ENCODE data around the gene ABCB11.
"Not testable (repeated sequence)": the region's sequence is repeated elsewhere in the genome, so short reads cannot be mapped to it uniquely, and the experiment has no call there.

Gene ABCB11

DNA sequence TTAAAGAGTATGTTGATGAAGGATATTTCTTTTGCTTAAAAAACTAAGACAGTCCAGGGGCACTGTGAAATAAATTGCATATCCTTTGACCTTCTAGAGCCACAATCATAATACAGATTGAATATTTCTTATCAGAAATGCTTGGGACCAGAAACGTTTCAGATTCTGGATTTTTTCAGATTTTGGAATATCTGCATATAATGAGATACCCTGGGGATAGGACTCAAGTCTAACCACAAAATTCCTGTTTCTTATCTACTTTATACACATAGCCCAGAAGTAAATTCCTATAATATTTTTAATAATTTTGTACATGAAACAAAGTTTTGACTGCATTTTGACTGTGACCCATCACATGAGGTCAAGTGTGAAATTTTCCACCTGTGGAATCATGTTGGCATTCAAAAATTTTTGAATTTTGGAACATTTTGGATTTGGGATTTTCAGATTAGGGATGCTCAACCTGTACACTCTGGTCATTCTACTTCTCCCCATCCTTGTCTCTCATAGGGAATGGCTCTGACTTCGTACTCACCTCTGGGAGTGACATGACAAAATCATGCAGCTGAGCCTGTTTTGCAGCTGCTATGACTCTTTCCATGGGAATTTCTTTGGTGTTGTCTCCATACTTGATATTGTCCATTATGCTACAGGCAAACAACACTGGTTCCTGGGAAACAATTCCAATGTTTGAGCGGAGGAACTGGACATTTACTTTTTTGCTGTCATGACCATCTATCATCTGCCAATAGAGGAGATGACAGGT lies 104.3 kb downstream of the ABCB11 start:
- DNase-seq: no peak

DNA sequence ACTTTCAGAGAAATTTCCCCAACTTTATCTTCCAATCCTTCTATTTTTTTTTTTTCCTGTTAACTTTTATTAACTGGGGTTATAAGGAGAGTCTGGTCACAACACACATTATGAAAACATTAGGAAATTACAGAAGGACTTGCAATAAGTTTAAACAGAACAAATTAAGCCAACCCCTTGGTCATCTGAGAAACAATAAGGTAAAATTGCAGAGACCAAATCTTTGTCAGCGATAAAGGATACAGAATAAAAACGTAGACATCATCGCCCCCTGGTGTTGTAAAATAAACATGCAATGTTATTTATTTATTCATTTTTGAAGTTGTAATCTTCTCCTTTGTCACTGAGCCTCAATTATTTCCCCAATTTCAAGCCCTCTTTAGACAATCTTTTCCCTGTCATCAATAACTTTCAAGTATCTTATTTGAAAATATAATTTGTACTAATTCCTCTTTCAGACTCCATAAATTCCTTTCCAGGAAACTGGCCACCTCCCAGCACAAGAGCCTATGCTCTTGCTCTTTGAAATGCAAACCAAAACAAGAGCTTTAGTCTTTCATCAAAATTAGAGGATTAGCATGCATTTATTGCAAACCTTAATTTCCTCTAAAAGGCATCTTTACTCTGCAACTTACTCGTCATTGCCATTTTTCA lies 110.5 kb downstream of the ABCB11 start:
- no peak for DNase-seq

DNA sequence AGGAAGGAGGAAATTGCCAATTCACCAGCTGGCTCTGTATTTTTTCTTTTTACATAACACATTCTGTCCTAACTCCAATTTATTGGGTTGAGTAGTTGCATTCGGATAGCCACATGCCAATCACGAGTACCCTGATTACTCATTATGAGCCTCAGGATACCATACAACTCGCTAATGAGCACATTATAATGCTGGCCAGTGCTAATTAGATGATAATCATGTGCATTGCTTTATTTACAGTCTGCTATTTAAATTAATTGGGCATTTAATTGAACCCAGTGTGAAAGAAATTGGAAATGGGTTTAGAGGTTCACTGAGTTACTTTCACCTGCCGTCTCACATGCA lies 114.8 kb downstream of the ABCB11 start:
- no peak for DNase-seq

DNA sequence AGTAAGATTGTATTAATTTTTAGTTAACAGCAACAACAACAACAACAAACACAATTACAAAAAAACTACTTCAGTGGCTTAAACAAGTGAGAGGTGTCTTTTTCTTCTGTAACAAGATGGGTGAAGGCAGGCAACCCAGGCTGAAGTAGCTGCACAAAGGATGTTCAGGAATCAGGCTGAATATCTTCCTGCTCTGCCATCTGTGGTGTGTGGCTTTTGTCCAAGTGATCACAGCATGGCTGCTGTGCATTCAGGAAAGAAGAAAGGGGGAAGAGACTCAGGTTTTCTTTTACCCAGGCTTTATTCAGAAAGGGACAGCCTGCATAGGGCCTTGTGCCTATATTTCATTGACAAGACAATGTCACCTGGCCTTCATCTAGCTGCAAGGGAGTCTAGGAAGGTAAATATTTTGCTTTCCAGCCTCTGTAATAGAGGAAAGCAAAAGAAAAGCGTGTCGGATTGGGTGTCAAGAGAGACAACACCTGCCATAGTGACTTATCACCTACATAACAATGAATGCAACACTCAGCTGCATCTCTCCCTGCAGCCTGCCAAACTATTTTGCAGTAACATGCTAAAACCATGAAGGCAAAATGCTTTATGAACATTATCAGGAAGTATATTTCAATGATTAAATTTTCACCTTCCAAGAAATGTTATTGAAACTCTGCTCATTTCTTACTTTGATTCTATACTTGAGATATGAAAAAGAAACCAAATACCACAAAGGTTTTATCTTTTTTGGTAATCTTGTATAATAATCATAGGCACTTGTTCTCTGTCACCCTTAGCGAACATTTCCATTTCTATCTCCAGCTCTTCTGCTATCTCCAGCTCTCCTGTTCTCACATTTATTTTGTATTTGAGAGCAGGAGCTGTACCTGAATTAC lies 115.4 kb downstream of the ABCB11 start:
- no peak for DNase-seq

DNA sequence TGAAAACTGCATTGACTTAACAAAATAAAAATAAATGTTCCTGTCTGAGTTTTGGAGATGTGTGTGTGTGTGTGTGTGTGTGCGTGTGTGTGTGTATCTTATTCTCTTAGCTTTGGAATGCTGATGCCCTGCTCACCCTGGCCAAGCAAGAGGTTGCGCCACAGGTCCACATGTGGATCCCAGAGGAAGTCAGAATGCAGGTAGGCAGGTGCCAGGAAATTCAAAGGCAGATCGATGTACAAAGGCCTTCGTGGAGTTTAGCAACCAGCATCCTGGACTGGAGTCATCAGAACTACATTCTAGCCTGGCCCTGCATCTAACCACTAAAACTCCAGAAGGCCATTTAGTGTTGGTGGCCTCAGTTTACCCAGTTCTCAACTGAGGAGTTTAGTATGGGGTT lies 117.6 kb downstream of the ABCB11 start:
- no peak for DNase-seq

DNA sequence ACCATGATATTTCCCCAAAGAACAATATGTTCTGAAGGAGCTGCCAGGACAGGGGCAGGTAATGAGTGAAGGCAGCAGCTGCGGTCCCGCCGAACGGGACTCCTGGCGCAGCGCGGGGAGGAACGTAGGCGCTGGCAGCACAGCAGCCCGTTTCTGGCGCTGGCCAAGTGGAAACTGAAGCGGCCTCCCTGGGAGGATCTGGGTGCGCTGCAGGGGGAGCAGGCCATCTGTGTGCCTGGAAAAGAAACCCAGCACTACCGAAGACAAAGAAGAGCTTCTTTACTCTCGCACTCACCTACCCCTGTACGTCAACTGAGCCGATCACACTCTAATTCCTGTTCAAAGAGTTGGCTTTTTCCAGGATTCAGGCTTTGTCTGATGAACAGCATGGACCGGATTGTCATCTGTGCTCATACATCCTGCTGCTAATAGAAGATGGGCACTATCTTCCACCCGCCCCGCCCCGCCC lies 118.2 kb downstream of the ABCB11 start:
- no peak for DNase-seq

DNA sequence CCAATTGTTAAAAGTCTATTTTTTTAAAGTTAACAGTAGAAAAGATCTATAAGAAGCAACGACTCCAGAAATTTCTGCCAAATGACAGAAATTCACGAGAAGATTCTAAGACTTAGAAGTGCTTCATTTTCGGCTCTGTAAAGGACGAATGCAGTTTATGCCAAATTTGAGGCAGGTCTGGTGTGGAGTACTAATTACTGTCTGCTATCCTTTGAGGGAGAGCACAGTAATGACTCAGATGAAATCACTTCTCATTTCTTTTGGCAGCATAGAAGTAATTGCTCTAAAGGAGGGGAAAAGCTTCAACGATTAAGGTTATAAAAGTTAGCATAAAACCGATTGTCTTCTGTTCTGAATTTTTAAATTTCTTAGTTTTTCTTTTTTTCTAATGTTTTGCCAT lies 118.7 kb downstream of the ABCB11 start:
- no peak for DNase-seq

DNA sequence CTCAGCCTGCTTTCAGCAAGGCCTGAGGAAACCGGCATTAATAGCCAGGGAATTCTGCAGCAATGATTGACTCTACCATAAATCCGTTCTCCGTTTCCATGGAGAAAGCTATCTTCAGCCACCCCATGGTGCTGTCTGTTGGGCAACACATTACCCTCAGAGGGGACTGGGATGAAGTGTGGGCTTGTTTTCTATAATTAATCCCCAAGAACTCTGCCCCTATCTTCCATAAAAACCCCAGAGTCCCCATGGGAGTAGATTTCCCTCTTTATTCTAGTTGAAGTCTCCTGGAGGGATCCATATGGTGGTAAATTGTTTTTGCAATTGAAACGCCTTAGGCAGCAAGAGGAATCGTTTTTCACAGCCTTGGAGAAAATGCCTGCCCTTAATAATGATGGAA lies 120.8 kb downstream of the ABCB11 start:
- DNase-seq: no peak

DNA sequence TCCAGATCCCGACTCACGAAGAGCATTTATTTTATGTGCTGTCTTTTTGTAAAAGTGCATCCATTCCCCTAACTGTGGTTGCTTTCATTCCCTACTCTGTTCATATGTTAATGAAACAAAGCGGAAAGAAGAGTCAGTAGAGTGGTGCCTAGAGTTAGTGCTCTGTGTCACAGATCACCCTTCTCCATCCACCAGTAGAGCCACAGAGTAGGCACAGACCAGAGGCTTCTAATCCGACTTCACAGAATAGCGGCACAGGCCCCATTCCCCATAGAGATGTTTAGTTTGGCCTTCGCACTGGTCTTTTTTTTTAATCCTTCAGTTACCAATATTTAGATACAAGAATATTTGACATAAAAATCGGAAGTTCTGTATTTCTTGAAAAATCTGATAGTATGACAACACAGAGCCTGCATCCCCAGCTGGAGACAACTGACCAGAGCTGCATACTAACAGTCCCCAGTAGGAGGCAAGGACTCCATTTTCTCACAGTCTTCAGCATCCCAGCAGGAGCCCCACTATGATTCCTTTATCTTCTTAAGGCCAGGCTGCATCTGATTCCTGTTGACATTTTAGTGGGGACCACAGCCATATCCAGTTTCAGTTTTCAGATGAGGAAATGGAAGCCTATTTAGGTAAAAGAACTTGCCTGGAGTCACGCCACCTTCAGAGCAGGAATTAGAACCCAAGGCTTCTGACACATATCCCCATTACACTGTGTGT lies 123.0 kb downstream of the ABCB11 start:
- DNase-seq: no peak

DNA sequence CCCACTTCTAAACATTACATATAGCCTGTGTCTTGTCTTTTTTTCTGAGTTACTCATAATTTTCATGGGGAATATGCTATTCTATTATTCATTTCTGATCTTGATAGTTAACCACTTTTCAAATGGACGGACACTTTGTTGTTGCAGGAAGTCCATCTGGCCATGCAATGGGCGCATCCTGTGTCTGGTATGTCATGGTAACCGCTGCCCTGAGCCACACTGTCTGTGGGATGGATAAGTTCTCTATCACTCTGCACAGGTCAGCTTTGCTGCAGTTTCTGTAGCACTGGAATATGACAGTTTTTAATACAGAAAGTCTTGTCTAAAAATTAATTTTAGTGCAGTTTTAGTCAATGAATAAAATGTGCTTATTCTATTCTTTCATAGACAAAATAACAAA lies 126.8 kb downstream of the ABCB11 start:
- DNase-seq: no peak

DNA sequence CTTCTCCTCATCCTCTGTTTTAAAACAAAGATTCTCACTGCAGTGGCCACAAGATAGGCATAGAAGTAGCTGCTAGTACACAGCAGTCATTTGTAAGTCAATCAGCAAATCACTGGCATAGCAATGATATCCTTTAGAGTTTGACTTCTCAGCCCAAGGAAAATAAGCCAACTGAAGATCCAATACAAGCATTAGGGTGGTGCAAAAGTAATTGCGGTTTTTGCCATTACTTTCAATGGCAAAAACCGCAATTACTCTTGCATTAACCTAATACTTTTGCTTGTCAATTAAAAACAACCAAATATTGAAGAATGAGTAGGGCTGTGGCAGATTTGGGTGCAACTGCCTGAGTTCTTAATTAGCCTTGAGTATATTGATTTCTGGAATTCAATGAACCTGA lies 127.2 kb downstream of the ABCB11 start:
- DNase-seq: no peak

DNA sequence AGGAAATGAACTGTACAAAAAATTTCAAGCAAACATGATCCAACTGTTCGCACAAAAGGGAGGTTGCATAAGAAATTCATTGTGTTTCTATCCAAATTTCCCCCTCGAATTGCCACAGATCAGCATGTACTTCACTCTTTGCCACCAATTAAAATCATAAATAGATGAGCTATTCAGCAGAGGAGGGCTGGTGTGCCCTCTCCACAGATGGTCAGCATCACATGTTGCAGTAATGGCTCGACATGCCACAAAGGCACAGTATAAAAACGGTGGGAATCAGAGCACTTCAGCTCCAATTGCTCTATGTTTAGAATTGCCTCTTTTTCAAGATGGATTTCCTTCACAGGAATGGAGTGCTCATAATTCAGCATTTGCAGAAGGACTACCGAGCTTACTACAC lies 130.1 kb downstream of the ABCB11 start, which contains the start of gene G6PC2:
G6PC2 (plus strand) TSS at position 289 of the 400 bp plus-strand sequence; CDS start at position 330, 41 bp downstream.
- no peak for DNase-seq

DNA sequence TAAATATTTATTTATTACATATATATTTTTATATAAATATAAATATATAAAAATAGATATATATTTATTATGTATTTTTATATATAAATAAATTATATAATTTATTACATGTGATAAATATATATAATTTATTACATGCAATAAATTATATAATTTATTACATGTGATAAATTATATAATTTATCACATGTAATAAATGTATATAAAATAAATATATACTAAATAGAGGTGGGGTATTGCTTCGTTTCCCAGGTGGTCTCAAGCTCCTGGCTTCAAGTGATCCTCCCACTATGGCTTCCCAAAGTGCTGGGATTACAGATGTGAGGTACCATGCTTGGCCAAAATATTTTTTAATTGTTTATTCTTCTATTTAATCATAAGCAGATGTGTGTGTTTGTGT lies 133.7 kb downstream of the ABCB11 start:
- DNase-seq: no peak

DNA sequence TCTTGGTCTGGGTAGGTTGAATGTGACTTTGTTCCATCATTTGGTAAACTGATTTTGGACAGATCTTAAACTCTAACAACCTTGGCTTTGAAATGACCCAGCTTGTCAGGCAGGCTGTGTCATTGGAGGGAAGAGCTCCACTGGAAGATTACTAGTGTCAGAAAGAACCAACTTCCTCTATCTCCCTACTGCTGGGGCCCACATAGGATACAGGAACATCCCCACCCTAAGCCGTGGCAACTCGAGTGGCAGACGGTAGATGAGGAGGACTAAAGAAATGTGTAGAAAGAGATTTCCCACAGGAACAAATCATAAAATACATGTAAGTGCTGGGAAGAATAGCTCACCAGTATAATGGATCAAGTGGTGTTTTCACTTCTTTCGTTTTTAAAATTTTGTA lies 134.3 kb downstream of the ABCB11 start:
- DNase-seq: no peak

DNA sequence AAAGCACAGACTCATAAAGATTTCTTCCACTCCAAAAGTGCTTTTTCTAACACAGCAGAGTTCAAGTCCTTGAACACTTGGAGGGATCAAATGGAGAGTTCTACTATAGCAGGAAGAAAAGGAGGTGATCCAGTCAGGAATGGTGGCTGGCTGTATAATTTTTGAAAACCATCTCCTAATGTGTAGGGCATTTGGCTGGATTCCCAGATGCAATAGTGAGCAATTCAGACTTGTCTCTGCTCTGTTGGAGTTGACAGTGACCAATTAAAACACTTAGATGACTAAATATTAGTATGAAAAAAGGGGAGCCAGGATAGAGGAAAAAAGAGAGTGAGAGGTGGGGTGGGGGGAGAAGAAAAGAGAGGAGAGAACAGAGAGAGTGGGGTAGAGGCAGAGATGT lies 135.4 kb downstream of the ABCB11 start:
- DNase-seq: no peak

DNA sequence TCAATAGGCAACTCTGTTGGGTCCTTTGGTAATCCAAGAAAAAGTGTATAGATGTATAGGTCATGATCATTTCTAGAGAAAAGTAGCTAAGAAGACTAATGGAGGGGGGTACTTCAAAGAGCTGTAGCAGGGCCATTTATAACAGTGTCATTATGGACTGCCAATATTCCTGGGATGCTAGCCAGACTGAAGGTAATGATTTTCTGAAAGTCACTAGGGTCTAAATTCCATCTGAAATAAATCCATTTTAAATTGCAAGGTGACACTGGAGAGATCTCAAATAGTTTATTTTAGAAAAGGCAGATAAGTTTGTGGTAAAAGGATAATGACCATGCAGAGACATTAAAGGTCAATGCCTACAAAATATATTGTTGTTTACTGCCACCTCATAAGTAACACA lies 136.4 kb downstream of the ABCB11 start:
- DNase-seq: no peak

DNA sequence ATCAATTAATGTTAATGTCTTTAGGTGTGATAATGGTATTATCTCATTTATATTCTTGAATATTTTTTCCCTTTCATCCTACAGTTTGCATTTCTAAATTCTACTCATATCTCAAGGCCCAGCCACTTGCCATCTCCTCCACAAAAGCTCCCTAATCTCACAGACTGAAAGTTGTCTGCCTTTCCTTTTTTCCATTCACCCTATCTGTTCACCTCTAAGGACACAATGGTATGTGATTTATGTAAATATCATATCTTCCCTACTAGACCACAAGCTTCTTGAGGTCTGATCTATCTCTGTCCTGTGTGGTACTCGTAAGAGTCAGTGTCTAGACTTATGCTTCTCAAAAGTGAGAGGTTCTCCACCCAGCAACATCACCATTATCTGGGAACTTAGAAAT lies 137.0 kb downstream of the ABCB11 start:
- no peak for DNase-seq

DNA sequence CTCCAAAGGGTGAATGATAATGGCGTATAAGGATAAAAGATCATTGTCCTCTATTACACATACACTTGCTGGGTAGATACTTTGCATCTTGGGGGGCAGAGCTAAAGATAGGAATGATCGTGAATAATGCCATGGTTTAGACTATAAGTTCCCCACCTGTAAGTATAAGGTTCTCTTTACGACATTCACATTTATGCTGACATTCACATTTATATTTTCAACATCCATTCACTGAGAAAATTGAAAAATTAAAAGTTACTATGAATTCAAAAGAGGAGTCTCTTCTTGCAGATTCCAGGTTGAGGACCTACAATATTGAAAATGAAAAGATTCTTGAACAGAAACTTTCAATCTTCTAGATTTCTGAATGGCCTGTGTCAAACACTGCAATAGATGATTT lies 138.8 kb downstream of the ABCB11 start:
- no peak for DNase-seq

DNA sequence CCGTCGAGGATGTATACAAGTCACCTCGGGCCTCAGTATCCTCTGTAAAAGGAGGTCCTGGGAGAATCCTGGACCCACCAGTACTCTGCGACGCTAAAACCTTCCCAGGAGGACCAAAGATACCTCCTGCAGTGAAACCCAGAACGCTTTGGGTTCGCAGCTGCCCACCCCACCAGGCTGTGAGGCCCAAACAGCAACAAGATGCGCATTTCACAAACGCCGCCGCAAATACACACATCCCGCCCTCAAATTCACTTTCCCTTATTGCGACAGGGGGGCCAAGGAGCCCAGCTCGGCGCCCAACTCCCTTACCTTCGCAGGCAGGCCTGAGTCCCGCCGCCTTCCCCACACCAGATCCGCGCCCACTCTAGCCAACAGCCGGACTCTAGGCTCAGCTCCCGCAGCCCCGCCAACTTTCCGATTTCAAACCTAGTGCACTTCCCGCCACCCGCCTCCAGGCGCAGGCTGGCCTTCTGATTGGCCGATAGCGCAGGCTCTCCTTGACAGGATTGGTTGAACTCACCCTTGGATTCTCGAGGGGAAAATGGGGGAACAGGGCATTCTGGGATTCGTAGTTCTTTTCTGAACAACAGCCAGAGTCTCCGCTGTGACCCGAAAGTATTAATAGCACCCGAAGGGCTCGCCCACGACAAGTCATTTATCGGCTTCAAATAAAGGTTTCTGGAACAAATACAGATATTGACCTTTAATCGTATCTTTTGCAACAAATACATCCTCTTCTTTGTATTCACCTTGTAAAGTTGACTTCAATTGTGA lies 140.9 kb downstream of the ABCB11 start, which contains the start of gene SPC25:
SPC25 (minus strand) TSS at position 425 of the 777 bp plus-strand sequence. CDS start 911 bp downstream, outside the sequence.
- DNase-seq: peak; percentile 76 to 82

DNA sequence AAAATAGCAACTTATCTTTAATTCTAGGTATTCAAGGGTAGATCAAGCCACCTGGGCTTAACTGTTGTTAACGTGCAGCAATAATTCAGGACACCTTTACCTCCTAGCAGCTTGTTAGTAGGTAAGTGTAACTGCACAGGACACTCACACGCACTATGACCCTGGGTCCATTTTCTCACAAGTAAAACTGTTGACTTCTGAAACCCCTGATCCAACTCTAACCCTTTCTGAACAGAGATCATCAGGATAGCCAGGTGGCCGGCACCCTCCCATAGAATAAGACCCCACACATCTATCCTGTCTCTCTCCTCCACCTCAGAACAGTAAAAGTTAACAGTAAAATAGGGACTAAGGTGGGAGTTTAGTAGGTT lies 141.5 kb downstream of the ABCB11 start:
- no peak for DNase-seq

DNA sequence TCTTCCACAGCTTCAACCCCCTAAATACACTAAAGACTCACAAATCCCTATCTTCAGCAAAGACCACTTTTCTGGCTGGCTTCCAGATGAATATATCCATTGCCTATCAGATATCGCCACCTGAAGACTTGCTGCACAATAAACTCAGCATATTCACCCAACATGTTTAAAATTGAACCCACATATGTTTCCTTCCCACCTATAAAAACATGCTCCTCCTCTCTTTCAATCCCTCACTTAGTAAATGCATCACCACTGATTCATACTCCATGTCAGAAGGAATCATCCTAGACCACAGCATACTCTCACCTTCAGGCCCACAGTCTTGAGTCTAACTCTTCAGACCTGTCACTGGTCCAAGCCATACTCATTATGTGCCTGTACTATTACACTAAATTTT lies 146.1 kb downstream of the ABCB11 start:
- no peak for DNase-seq

DNA sequence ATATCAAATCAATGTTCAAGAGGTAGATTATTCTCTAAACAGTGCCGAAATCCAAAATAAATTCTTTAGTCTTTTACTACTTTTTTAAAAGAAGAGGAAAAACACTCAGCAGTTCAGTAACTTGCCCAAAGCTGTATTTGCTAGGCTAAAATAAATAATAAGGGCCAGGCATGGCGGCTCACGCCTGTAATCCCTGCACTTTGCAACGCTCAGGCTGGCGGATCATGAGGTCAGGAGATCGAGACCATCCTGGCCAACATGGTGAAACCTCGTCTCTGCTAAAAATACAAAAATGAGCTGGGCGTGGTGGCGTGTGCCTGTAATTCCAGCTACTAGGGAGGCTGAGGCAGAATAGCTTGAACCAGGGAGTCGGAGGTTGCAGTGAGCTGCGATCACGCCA lies 149.0 kb downstream of the ABCB11 start:
- DNase-seq: not testable (repeated sequence)
